Cardiac muscle cell (in vitro differentiated cells and primary cell): ENCODE measurements around the gene LRRC31. TPM values are rescaled to one million over a fixed set of nuclear protein-coding genes. Genes with fewer than 3 reads are reported as not detected.

ENCODE experiments used
- DNase-seq, 2 donors: peaks; one replicate each; pipeline versions ENCODE4 v3.0.0 to v3.0.0-alpha.2; 2010 to 2017; ENCODE audit warnings: low read depth in 1 of 2, low spot score in 1 of 2
- H3K27ac ChIP-seq: fragments of 200-600 bp; sonication (generic); 2 replicates; pipeline ENCODE4 v1.5.1; 2016
- H3K27me3 ChIP-seq: fragments of 200-600 bp; sonication (generic); 2 replicates; pipeline ENCODE4 v1.6.0; 2016; ENCODE audit warnings: control low read depth
- H3K36me3 ChIP-seq: fragments of 200-600 bp; sonication (generic); 2 replicates; pipeline ENCODE4 v1.5.1; 2016; ENCODE audit warnings: control low read depth
- H3K4me1 ChIP-seq: fragments of 200-600 bp; sonication (generic); 2 replicates; pipeline ENCODE4 v1.8.1; 2017; ENCODE audit warnings: low read depth, mild to moderate bottlenecking, mixed run types
- H3K4me3 ChIP-seq: fragments of 200-600 bp; sonication (generic); 2 replicates; pipeline ENCODE4 v1.5.1; 2016; ENCODE audit warnings: mild to moderate bottlenecking
- H3K9me3 ChIP-seq: fragments of 200-600 bp; sonication (generic); 2 replicates; pipeline ENCODE4 v1.5.1; 2017; ENCODE audit warnings: low read depth, mild to moderate bottlenecking, control low read depth
- CTCF ChIP-seq: IDR thresholded peaks from 2 replicates; pipeline ENCODE4 v1.5.1; 2012; ENCODE audit warnings: low read depth, mild to moderate bottlenecking, low read length
- polyA plus RNA-seq: library from polyadenylated mRNA; unstranded; fragments of >200 nt; fragmentation: Nextera tagmentation; extraction: Ambion mirVana; gene quantifications from 2 replicates; pipeline ENCODE4 v1.2.1, GENCODE V29; 2016
- total RNA-seq: library from RNA; depleted of rRNA; stranded (reverse); fragments of >200 nt; gene quantifications from 2 replicates; pipeline ENCODE4 v1.2.3, GENCODE V29; 2016

Gene LRRC31
- total and polyA plus RNA-seq, 2 experiments from 2014 or later: not detected

GRCh38 chr3:169822983-169823382, 46.8 kb downstream of the LRRC31 start:
- no peak for TF ChIP-seq CTCF
- Histone ChIP-seq H3K4me1 (no peaks in the 10 kb centered on the region), H3K27ac (no peak overlapping the region), H3K36me3 (no peaks in the 10 kb centered on the region), H3K4me3 (no peak overlapping the region), H3K27me3 (no peaks in the 10 kb centered on the region), H3K9me3 (no peaks in the 10 kb centered on the region)
- no peak for DNase-seq

- Histone ChIP-seq H3K4me1 (no peaks in the 10 kb centered on the region), H3K27me3 (no peaks in the 10 kb centered on the region), H3K4me3 (no peak overlapping the region), H3K9me3 (no peaks in the 10 kb centered on the region), H3K27ac (no peak overlapping the region), H3K36me3 (no peaks in the 10 kb centered on the region)
- TF ChIP-seq CTCF: no peak
- no peak for DNase-seq
These were observed 47.2 kb downstream of the LRRC31 start for GRCh38 chr3:169822540-169822939.

- no peak for TF ChIP-seq CTCF
- Histone ChIP-seq H3K27me3 (no peaks in the 10 kb centered on the region), H3K4me3 (no peak overlapping the region), H3K36me3 (no peaks in the 10 kb centered on the region), H3K4me1 (no peaks in the 10 kb centered on the region), H3K9me3 (no peaks in the 10 kb centered on the region), H3K27ac (no peak overlapping the region)
- DNase-seq: no peak
These were observed 47.6 kb downstream of the LRRC31 start for GRCh38 chr3:169822091-169822490.

- H3K27ac ChIP-seq: no peak overlapping the region
- peak in 1 of 2 donors; percentile 58 for DNase-seq
These were observed 51.4 kb downstream of the LRRC31 start for GRCh38 chr3:169818316-169818715.

GRCh38 chr3:169815590-169816150, 54.1 kb downstream of the LRRC31 start:
- Histone ChIP-seq H3K4me3 (no peak overlapping the region), H3K27me3 (no peaks in the 10 kb centered on the region)

More at GRCh38 chr3:169818316-169818715, 51.4 kb downstream of the LRRC31 start:
- TF ChIP-seq CTCF: no peak
- no peaks in the 10 kb centered on the region for H3K4me1 ChIP-seq
- no peaks in the 10 kb centered on the region for H3K36me3 ChIP-seq
- H3K9me3 ChIP-seq: no peaks in the 10 kb centered on the region
- no peaks in the 10 kb centered on the region for H3K27me3 ChIP-seq
- no peak overlapping the region for H3K4me3 ChIP-seq

More at GRCh38 chr3:169815590-169816150, 54.1 kb downstream of the LRRC31 start:
- H3K9me3 ChIP-seq: no peaks in the 10 kb centered on the region
- TF ChIP-seq CTCF: no peak
- no peak for DNase-seq
- no peaks in the 10 kb centered on the region for H3K36me3 ChIP-seq
- H3K27ac ChIP-seq: no peak overlapping the region
- H3K4me1 ChIP-seq: peaks cover 5% of the 10 kb centered on the region
